Neural crest cell (in vitro differentiated cells): ENCODE measurements around the gene GCH1. TPM values are rescaled to one million over a fixed set of nuclear protein-coding genes. Genes with fewer than 3 reads are reported as not detected.

ENCODE experiments used
- DNase-seq: peaks from one replicate; pipeline ENCODE4 v3.0.0; 2021; ENCODE audit warnings: low read depth, mixed read lengths, low spot score
- H3K27ac Mint-ChIP-seq: one replicate; pipeline ENCODE4 v1.8.0; 2021; ENCODE audit warnings: mild to moderate bottlenecking, mixed read lengths; ENCODE audit not compliant: unreplicated experiment
- H3K27me3 Mint-ChIP-seq: 2 replicates; pipeline ENCODE4 v1.8.0; 2021; ENCODE audit warnings: low read depth, mild to moderate bottlenecking, mixed read lengths
- H3K36me3 Mint-ChIP-seq: 2 replicates; pipeline ENCODE4 v1.8.0; 2021; ENCODE audit warnings: low read depth, mild to moderate bottlenecking, mixed read lengths
- H3K4me1 Mint-ChIP-seq: 2 replicates; pipeline ENCODE4 v1.8.0; 2021; ENCODE audit warnings: mixed read lengths
- H3K4me3 Mint-ChIP-seq: one replicate; pipeline ENCODE4 v1.8.0; 2021; ENCODE audit warnings: mild to moderate bottlenecking, mixed read lengths
- H3K9me3 Mint-ChIP-seq: 2 replicates; pipeline ENCODE4 v1.8.0; 2021; ENCODE audit warnings: mixed read lengths
- long read RNA-seq: library from polyadenylated mRNA; unstranded; transcript quantifications from one replicate; pipeline ENCODE4 v2.0.0, GENCODE V29; 2020
- total RNA-seq: library from RNA; stranded (reverse); gene quantifications from 2 replicates; pipeline ENCODE4 v1.2.1, GENCODE V29; 2021
- TF ChIP-seq, protein P1 (sequence below): fragments of 200-600 bp; sonication (generic); conservative IDR thresholded peaks from 2 replicates; pipeline ENCODE4 v1.5.0; 2021; ENCODE audit warnings: antibody characterized with exemption, mild to moderate bottlenecking

Gene GCH1
- 3.8 and 4.3 TPM in 2 replicates for total RNA-seq
- long read RNA-seq, result 0 reads

DNA sequence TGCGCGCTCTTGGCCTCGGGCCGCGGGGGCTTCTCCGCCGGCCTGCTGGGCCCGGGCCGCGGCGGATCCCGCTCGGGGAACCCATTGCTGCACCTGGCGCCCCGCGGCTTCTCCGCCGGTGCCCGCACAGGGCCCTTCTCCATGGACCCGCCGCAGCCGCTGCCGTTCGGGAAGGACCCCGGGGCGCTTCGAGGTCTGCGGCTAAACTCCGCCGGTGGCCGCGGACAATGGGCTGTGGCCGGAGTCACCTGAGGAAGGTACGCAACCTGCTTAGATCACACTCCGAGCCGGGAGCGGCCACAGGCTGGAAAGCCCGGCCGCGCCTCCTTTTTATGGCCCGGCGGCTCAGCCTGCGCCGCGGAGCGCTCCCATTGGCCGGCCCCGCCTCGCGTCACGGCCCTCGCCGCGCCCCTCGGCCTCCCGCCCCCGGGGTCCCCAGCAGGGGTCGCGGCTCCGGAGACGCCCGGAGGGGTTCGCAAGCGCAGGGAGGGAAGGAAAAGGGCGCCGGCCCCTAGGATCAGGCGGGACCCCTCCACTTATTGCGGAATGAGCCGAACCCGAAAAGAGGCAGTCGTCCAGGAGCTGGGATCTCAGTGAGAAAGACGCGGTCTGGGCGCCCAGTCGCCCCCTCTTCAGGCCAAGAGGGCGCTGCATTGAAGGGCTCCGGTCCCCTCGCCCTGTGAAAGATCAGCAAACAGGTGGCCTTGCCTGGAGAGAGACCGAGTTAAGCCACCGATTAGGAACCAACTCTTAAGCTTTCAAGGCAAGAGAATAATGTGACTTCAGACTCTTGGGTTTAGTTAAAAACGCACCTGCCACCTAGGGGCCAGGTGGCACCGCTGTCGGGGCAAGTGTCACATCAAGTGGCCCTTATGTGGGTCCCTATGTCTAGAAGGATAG lies at the start of gene GCH1:
TSS of gene GCH1 (minus strand) at position 306 of the 900 bp plus-strand sequence. CDS start at position 143, 163 bp downstream.
- Mint-ChIP-seq H3K4me3 (peak within 1 kb of the TSS; percentile 87), H3K27ac (no peak within 1 kb of the TSS), H3K9me3 (no peaks in the 10 kb centered on the region), H3K27me3 (peaks cover 30% of the 10 kb centered on the region), H3K36me3 (no peaks in the 10 kb centered on the region), H3K4me1 (peaks cover 13% of the 10 kb centered on the region)
- peak; percentile 69 for DNase-seq
- TF ChIP-seq, protein P1, sequence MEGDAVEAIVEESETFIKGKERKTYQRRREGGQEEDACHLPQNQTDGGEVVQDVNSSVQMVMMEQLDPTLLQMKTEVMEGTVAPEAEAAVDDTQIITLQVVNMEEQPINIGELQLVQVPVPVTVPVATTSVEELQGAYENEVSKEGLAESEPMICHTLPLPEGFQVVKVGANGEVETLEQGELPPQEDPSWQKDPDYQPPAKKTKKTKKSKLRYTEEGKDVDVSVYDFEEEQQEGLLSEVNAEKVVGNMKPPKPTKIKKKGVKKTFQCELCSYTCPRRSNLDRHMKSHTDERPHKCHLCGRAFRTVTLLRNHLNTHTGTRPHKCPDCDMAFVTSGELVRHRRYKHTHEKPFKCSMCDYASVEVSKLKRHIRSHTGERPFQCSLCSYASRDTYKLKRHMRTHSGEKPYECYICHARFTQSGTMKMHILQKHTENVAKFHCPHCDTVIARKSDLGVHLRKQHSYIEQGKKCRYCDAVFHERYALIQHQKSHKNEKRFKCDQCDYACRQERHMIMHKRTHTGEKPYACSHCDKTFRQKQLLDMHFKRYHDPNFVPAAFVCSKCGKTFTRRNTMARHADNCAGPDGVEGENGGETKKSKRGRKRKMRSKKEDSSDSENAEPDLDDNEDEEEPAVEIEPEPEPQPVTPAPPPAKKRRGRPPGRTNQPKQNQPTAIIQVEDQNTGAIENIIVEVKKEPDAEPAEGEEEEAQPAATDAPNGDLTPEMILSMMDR, result peak; percentile 65

DNA sequence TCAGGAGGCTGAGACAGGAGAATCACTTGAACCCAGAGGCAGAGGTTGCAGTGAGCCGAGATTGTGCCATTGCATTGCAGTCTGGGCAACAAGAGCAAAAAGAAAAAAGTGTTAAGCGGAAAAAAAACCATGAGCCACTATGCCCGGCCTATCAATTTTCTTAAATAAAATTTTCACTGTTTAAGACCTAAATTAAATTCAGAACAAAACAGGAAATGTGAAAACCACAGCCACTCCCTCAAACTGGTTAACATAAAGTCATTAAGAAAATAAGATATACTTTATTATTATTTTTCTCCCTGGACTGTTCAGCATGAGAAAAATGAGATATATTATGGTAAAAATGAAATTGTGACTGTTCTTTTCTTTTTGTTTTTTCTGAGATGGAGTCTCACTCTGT lies 44.6 kb upstream of the GCH1 start:
- Mint-ChIP-seq H3K9me3 (peaks cover 3% of the 10 kb centered on the region), H3K36me3 (peaks cover 37% of the 10 kb centered on the region), H3K4me3 (no peak overlapping the region), H3K4me1 (peaks cover 5% of the 10 kb centered on the region), H3K27me3 (no peaks in the 10 kb centered on the region), H3K27ac (no peak overlapping the region)
- TF ChIP-seq, protein P1, result no peak
- DNase-seq, result no peak

- Mint-ChIP-seq H3K27me3 (no peaks in the 10 kb centered on the region), H3K4me3 (no peak overlapping the region), H3K27ac (no peak overlapping the region), H3K36me3 (peaks cover 31% of the 10 kb centered on the region), H3K9me3 (peaks cover 3% of the 10 kb centered on the region), H3K4me1 (peaks cover 5% of the 10 kb centered on the region)
- TF ChIP-seq, protein P1, result no peak
- no peak for DNase-seq
These were observed 43.9 kb upstream of the GCH1 start for GRCh38 chr14:54946500-54946899.

- peaks cover 22% of the 10 kb centered on the region for H3K36me3 Mint-ChIP-seq
- peaks cover 5% of the 10 kb centered on the region for H3K4me1 Mint-ChIP-seq
- no peak overlapping the region for H3K4me3 Mint-ChIP-seq
- peaks cover 3% of the 10 kb centered on the region for H3K9me3 Mint-ChIP-seq
- no peak for DNase-seq
- no peak overlapping the region for H3K27ac Mint-ChIP-seq
- no peaks in the 10 kb centered on the region for H3K27me3 Mint-ChIP-seq
- TF ChIP-seq, protein P1, result no peak
These were observed 42.2 kb upstream of the GCH1 start for GRCh38 chr14:54944737-54945391.

- no peaks in the 10 kb centered on the region for H3K9me3 Mint-ChIP-seq
- peaks cover 5% of the 10 kb centered on the region for H3K4me1 Mint-ChIP-seq
- H3K4me3 Mint-ChIP-seq, result no peak overlapping the region
- no peak overlapping the region for H3K27ac Mint-ChIP-seq
- no peaks in the 10 kb centered on the region for H3K27me3 Mint-ChIP-seq
- TF ChIP-seq, protein P1, result no peak
- H3K36me3 Mint-ChIP-seq, result peaks cover 5% of the 10 kb centered on the region
- no peak for DNase-seq
These were observed 40.3 kb upstream of the GCH1 start for GRCh38 chr14:54942913-54943312.
